RKO (cell line): ENCODE results near the gene TNFRSF14.

Source experiments
- DNase-seq: peaks from one replicate; pipeline ENCODE4 v3.0.0-alpha.2; 2016; ENCODE audit warnings: low spot score

TNFRSF14 gene

DNA sequence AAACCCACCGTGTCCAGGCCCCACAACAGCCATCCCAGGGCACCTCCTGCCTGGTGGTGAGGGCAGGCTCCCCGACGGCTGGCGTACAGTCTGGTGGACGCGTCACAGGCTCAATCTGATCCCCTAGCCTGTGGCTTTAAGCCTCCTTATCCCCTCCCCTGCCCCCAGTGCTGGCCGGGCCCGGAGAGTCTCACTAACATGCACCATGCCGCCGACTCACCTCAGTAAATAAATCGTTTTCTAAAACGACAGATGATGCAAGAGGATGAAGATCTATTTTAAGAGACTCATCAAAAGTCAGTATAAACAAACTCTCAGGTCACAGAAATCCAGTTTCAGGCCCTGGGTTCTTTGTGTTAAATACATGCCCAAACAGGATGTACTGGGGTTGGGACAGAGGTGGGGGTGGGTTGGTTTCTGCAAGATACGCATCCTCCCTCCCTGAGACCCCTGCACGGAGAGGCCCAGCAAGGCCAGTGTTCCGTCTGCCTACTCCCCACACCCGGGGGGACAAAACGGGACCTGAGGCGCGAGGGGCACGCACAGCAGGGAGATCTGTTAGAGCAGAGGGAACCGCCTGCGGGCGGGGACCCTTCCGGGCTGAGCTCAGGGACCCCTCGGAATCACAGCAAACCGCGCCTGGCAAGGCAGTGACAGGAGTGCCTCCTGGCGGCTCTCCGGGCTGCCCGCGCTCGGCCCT, 32.8 kb upstream of the TNFRSF14 start:
- no peak for DNase-seq

DNA sequence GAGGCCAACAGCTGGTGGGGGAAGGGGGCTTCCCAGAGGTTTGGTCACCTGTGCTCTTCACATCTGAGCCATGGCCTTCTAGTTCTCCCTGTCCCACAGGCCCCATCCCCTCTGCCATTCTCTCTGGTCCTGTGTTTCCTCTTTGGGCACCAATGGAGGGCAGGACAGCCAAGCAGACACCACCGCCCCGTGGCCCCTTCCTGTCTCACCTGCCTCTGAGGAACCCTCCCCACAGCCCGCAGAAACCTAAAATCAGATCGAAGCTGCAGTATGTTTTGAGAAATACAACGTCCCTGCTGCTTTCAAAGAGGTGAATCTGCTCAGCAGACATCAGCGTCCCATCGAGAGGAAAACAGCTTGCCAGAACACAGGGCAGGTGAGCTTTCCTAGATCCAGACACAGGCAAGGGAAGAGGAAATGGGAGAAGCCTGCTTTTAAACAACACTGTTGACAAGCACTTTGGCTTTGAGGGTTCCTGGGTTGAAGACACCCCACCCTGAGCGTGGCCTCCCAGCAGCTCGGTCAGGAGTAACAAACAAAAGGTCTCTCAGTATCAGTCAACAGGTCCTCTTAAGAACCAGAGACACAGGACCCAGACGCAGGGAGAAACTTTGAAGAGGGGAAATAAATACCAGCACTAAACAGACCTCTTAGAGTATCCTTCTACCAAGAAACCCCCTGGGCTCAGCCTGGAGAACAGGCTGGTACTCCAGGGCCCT, 32.1 kb upstream of the TNFRSF14 start:
- no peak for DNase-seq

DNA sequence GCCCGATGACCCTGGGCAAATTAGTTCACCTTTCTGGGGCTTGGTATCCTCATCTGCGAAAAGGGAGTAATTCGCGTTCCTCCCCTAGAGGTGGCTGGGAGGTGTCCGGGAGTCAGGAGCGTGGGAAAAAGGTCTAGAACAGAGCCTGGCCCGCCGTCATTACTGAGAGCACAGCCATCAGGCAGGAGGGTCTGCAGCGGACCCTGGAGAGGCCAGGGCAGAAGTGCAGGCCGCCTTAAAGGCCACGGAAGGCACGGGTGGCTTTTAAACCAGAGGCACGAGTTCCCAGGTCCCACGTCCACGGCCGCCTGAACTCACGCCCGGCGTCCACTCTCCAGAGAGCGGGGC, 30.6 kb upstream of the TNFRSF14 start:
- DNase-seq = no peak

DNA sequence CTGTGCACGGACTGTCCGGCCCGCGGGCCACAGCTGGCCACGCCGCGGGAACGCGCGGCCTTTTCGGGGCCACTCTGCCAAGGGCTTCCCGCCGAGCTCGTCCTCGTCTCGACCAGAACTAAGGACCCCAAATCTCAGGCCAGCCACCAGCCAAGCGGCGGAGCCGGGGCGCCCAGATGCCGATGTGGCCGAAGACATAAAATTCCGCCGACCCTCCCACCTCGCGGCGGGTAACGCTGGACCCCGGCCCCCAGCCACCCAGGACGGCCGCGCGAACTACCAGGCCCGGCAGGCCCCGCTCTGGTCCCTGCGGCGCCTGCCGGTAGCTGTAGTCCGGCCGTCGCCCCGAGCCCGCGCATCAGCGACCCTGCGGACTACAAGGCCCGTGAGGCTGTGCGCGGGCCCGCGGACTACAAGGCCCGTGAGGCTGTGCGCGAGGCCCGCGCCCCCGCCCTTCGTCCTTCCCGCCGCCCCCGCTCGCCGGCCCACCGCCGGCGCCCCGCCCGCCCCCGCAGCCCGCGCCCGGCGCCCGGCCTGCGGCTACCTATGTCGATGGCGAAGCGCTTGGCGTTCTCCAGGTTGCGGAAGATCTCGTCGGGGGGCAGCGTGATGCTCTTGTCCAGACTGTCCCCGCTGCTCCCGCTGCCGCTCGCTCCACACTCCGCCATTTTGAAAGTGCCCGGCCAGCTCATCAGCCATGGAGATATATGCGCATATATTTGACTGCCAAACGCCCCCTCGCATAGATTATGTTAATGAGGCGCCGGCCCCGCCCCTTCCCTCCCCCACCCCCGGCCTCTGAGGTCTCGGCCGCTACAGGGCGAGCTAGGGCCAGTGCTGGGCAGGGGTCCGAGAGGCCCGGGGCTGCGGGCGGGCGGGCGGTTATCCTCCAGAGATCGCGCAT, 30.0 kb upstream of the TNFRSF14 start, which contains the start of gene PANK4:
Gene PANK4, minus strand, starts transcription at position 677 of the 904 bp plus-strand sequence. Its CDS starts 9 bp downstream, at position 668.
- peak; percentile 93 for DNase-seq

GRCh38 chr1:2526824-2527555, 29.2 kb upstream of the TNFRSF14 start:
- DNase-seq = peak; percentile 72

- no peak for DNase-seq
Measured at GRCh38 chr1:2527556-2527860, 28.7 kb upstream of the TNFRSF14 start.

DNA sequence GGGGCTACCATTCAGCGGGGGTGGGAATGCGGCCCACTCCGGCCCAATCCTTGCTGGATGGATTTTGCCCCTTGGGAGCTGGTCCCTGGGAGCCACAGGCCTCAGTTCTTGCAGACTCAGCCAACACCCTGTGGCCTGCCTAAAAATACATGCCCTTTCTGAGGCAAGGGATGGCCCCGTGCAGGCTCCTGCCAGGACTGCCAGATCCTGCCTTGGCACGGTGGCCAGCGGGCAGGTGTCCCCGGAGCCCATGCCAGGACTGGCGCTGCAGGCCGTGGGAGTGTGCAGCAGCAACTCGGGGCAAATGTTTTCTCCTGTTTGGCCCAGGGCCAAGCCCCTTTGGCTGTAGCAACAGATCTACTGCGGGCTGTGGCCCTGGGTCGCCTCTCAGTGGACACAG, 28.2 kb upstream of the TNFRSF14 start:
- no peak for DNase-seq

- DNase-seq = no peak
Measured at GRCh38 chr1:2528611-2528965, 27.6 kb upstream of the TNFRSF14 start.

DNA sequence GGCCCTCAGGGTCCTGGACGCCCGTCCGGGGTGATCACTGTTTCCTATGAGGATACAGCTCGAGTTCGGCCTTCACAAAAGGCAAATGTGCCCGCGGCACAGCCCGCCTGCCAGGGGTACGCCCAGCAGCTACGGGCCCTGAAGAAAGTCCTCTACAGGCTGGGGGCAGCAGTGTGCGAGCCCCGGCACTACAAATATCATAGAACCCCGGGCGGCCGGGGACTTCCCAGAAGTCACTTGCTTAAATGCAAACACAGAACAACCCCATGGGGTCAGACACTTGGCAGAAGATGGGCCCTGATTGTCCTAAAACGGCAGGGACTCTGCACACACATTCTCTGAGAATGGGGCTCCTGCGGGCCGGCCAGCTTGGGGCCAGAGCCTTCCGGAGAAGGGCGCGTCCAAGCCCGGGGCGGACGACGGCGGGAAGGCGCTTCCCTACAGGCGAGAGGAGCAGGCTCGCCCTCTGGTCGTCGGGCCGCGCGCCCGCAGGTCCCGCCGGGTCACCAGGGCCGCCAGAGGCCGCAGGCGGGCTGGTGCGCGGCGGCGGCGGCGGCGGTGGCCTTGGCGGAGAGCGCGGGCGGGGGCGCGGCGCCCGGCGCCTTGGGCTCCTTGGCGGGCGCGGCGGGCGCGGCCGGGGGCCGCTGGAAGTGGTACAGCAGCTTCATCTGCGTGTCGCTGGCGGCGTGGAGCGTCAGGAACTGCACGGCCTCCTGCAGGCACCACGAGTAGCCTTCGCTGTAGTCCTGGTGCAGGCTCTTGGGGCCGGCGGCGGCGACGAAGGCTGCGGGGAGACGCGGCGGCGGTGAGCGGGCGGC, 27.0 kb upstream of the TNFRSF14 start:
- no peak for DNase-seq

- DNase-seq = no peak
Measured at GRCh38 chr1:2529784-2530512, 26.2 kb upstream of the TNFRSF14 start, which contains the start of gene HES5. Gene HES5 (minus strand): TSS chr1:2530263. CDS start chr1:2530164, 99 bp downstream.

DNA sequence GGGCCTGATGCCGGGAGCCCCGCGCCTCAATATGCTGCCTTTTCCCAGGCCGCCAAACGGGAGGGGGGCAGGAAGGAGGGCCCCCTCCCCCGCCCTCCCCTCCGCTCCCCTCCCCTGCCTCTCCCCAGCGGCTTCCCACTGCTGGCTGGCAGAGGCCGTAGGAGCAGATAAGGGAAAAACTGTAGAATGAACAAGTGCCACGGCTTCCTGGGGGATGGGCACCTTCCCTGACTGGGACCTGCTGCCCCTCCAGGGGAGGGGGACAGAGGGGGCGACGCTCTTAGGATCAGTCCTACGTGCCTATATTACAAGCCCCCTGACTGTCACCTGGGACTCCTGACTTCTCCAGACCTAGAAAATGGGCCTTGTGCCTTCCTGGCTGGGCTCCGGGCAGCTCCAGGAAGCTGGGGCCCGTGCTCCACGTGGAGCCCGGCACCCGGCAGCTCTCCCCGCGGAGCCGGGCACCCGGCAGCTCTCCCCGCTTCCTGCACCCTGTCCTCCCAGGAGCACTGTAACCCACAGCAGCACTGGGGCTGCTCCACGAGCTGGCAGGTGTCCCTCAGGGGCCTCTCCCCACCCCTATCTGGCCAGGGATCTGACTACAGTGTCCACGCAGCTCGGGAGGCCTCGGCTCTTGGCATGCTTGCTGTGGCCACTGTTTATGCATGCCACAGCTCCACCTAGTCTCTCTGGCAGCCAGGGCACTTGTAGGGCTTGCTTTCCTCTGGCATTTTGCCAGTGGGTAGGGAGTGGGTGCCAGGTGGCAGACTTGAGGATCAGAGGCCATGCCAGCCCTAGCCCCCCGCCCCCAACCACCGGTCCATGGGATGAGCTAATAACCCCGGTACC, 25.4 kb upstream of the TNFRSF14 start:
- DNase-seq = no peak

DNA sequence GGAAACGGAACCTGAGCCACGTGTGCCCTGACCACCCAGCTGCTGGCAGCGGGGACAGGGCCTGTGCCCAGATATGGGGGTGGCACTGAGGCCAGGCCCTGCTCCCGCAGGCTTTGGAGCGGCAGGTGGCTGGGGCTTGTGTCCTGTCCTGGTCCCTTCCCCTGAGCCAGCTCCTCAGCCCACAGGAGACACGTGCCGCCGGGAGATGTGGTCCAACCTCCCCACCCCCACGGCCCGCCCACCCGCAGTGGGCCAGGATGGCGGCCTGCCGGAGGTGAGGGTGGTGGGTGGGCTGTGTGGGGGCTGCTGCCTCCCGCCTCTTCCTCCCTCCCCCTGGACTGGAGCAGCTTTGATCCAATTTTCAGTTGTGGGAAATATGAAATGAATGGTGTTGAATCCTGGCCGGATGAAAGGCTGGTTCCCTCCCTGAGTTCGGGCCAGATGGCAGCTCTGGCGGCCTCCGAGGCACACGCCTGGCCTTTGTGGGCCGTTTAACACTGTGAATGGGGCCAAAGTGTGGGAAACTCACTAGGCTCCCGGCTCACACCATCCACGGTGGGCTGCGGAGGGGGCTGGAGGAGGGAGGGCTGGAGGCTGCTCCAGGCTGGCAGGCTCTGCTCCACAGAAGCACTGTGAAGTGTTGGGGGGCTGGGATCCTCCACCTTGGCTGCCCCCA, 23.5 kb upstream of the TNFRSF14 start:
- no peak for DNase-seq

DNA sequence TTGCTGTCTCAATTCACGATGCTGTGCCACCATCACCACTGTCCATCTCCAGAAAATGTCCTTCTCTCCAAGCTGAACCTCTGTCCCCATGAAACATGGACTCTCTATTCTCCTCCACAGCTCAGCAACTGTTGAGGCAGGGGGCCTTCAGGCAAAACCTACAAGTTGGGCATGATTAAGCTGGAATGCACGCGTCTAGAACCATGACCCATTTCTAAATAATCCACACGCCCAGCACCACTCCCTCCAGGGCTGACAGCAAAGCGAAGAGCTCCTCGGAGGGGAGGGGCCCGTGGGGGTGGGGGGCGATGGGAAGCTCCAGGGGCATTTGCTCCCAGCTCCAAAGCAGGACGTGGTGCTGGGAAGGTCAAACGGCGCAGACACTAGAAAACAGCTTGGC, 22.8 kb upstream of the TNFRSF14 start:
- DNase-seq = no peak

GRCh38 chr1:2534315-2534686, 21.9 kb upstream of the TNFRSF14 start:
- no peak for DNase-seq

- DNase-seq = no peak
Measured at GRCh38 chr1:2534687-2535441, 21.3 kb upstream of the TNFRSF14 start.

- DNase-seq = no peak
Measured at GRCh38 chr1:2535455-2535854, 20.7 kb upstream of the TNFRSF14 start.

GRCh38 chr1:2535981-2536380, 20.2 kb upstream of the TNFRSF14 start:
- no peak for DNase-seq

DNA sequence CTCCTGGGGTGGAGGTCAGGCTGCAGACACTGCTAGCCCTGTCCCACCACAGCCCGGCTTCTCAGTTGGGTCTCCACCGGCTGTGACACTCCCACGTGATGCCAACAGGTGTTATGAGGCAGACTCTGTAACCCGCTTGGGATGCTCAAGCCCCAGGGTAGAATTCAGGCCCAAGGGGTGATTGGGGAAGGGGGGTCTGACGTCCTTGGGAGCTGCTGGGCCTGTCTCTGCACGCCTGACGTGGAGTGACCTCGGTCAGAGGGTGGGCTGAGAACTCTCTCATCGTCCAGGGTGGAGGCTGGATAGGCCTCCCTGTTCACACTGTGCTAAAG, 18.4 kb upstream of the TNFRSF14 start:
- DNase-seq = no peak

DNA sequence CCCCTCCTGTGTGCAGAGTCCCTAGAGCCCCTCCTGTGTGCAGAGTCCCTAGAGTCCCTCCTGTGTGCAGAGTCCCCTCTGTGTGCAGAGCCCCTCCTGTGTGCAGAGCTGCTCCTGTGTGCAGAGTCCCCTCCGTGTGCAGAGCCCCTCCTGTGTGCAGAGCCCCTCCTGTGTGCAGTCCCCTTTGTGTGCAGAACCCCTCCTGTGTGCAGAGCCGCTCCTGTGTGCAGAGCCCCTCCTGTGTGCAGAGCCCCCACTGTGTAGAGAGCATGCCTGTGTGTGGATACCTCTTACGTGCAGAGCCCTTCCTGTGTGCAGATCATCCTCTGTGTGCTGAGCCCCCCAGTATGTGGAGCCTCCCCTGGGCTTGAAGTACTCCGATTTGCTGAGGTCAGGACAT, 17.8 kb upstream of the TNFRSF14 start:
- DNase-seq = no peak
